ENCODE results near the gene POLR2C. TPM values are rescaled to one million over a fixed set of nuclear protein-coding genes. Genes with fewer than 3 reads are reported as not detected.

The POLR2C gene
- total and polyA plus RNA-seq, 2 of the 13 experiments (the other 11 are each of a cell fraction or from before 2014, with no cell fraction given): 104 to 216 TPM

GRCh38 chr16:57519796-57520360, 57.4 kb downstream of the POLR2C start (continued):
- TF ChIP-seq KDM3A (CRISPR knock-in tag; IDR thresholded peaks at IDR 0.05; ENCODE audit: low read depth): 0 out of 2 replicates have a peak, but pooled peaks have one; percentile 47
- TF ChIP-seq AGO1 (IDR thresholded peaks at IDR 0.05; ENCODE audit: low read depth, low read length, poor library complexity, severe bottlenecking): no peak
- no peak for TF ChIP-seq ZNF552 (CRISPR knock-in tag; IDR thresholded peaks at IDR 0.05; ENCODE audit: borderline replicate concordance)
- TF ChIP-seq PHB2 (IDR thresholded peaks at IDR 0.05; ENCODE audit: partially characterized antibody): no peak
- 0 out of 2 replicates have a peak, but pooled peaks have one; percentile 24 for TF ChIP-seq ZFP37 (CRISPR knock-in tag; IDR thresholded peaks at IDR 0.05; ENCODE audit: borderline replicate concordance)
- TF ChIP-seq FOXK2 (IDR thresholded peaks at IDR 0.05): no peak
- no peak for TF ChIP-seq BCL3 (CRISPR knock-in tag; IDR thresholded peaks at IDR 0.05)
- no peak for TF ChIP-seq ARHGAP35 (CRISPR knock-in tag; IDR thresholded peaks at IDR 0.05; ENCODE audit: borderline replicate concordance)
- TF ChIP-seq ZNF589 (CRISPR knock-in tag; conservative IDR thresholded peaks at IDR 0.05): no peak
- no peak for TF ChIP-seq ZNF367 (CRISPR knock-in tag; IDR thresholded peaks at IDR 0.05; ENCODE audit: borderline replicate concordance)
- no peak for TF ChIP-seq ZNF264 (CRISPR knock-in tag; IDR thresholded peaks at IDR 0.05)
- no peak for TF ChIP-seq ATF5 (CRISPR knock-in tag; IDR thresholded peaks at IDR 0.05; ENCODE audit: low read depth)
- TF ChIP-seq ZNF772 (CRISPR knock-in tag; IDR thresholded peaks at IDR 0.05): 0 out of 2 replicates have a peak, but pooled peaks have one; percentile 5
- TF ChIP-seq ZEB1 (IDR thresholded peaks at IDR 0.05; ENCODE audit: insufficient replicate concordance, low read depth): no peak
- no peak for TF ChIP-seq U2AF1 (optimal IDR thresholded peaks at IDR 0.05; ENCODE audit: low read depth, low read length)
- TF ChIP-seq ZNF446 (CRISPR knock-in tag; IDR thresholded peaks at IDR 0.05): no peak
- TF ChIP-seq PREB (CRISPR knock-in tag; IDR thresholded peaks at IDR 0.05): no peak
- no peak for TF ChIP-seq NFYB (CRISPR knock-in tag; IDR thresholded peaks at IDR 0.05)
- TF ChIP-seq SMARCC2 (IDR thresholded peaks at IDR 0.05): no peak
- peak; percentile 77; the same call in 1 of the 2 replicates for TF ChIP-seq ELF3 (CRISPR knock-in tag; IDR thresholded peaks at IDR 0.05)
- TF ChIP-seq KDM5B (CRISPR knock-in tag; IDR thresholded peaks at IDR 0.05; ENCODE audit: borderline replicate concordance): peak; percentile 47; the same call in 1 of the 2 replicates
- TF ChIP-seq SMAD9 (CRISPR knock-in tag; IDR thresholded peaks at IDR 0.05): no peak
- TF ChIP-seq ZKSCAN8 (CRISPR knock-in tag; IDR thresholded peaks at IDR 0.05; ENCODE audit: borderline replicate concordance): no peak; the same call in 1 of the 2 replicates
- peak; percentile 74; the same call in 1 of the 2 replicates for TF ChIP-seq MED1 (CRISPR knock-in tag; IDR thresholded peaks at IDR 0.05)
- TF ChIP-seq KMT2A (CRISPR knock-in tag; IDR thresholded peaks at IDR 0.05): no peak
- TF ChIP-seq ZFP41 (CRISPR knock-in tag; IDR thresholded peaks at IDR 0.05; ENCODE audit: borderline replicate concordance): no peak
- TF ChIP-seq STAT5B (CRISPR knock-in tag; IDR thresholded peaks at IDR 0.05): no peak
- no peak for TF ChIP-seq SIN3A (IDR thresholded peaks at IDR 0.05; ENCODE audit: borderline replicate concordance, low read depth, low read length)
